ENCODE data around the gene MAPKAP1.

DNA sequence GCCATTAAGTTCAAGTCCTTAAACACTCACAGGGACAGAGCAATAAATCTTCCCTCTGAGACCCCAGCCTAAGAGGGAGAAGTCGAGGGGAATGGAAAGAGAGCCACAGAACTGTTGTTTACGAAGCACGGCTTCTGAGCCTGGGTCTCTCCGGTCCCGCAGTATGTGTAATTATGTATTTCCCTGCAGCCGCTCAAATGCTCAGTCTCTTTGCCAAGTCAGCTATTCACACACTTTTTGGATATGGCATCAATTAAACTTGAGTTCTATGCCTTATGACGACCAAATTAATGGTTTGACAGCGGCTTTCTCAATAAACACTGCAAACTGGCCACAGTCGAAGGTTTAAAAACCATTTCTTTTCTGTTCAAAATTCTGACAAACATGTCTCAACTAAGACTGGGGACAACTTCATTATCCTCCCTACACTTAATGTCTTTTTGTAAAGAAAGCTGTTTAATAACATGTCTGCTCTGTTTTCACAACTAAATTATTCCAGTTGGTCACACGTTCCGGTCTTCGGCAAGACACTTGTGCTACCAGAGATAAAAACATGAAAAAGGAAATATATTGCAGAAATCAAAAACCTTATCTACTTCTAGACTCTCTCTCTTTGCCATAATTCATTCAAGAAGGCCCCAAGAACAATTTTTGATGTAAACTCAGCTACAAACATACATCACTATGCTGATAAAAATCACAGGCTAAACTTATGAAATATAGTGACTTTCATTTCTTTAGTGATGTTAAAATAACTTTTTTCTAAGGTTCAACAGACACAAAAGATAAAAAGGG is 242.2 kb downstream of the MAPKAP1 start:
- TF ChIP-seq, protein P1, sequence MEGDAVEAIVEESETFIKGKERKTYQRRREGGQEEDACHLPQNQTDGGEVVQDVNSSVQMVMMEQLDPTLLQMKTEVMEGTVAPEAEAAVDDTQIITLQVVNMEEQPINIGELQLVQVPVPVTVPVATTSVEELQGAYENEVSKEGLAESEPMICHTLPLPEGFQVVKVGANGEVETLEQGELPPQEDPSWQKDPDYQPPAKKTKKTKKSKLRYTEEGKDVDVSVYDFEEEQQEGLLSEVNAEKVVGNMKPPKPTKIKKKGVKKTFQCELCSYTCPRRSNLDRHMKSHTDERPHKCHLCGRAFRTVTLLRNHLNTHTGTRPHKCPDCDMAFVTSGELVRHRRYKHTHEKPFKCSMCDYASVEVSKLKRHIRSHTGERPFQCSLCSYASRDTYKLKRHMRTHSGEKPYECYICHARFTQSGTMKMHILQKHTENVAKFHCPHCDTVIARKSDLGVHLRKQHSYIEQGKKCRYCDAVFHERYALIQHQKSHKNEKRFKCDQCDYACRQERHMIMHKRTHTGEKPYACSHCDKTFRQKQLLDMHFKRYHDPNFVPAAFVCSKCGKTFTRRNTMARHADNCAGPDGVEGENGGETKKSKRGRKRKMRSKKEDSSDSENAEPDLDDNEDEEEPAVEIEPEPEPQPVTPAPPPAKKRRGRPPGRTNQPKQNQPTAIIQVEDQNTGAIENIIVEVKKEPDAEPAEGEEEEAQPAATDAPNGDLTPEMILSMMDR (IDR thresholded peaks at IDR 0.05; ENCODE audit: low read depth, low read length, poor library complexity, severe bottlenecking): no peak
- no peak for TF ChIP-seq EZH2phosphoT487 (IDR thresholded peaks at IDR 0.05; ENCODE audit: borderline replicate concordance, low read length)
